Esophagus muscularis mucosa (tissue), 4 donors: ENCODE results near the gene CRY2. TPM values are rescaled to one million over a fixed set of nuclear protein-coding genes. Genes with fewer than 3 reads are reported as not detected.

Experiments
- DNase-seq: peaks from one replicate; pipeline ENCODE4 v3.0.0-alpha.2; 2017; ENCODE audit errors: extremely low spot score
- H3K27ac ChIP-seq, 4 donors: fragments of 200-600 bp; sonication (generic); replicated peaks in 1 of 4; 1 replicate in 3 of 4; 2 replicates in 1 of 4; pipeline ENCODE4 v1.5.1; 2016 to 2019; ENCODE audit warnings: mild to moderate bottlenecking in 1 of 4
- H3K27me3 ChIP-seq, 4 donors: fragments of 200-600 bp; sonication (generic); one replicate each; pipeline versions ENCODE4 v1.5.1 to v1.6.0; 2016 to 2019
- H3K36me3 ChIP-seq, 4 donors: fragments of 200-600 bp; sonication (generic); one replicate each; pipeline ENCODE4 v1.5.1; 2016 to 2019
- H3K4me1 ChIP-seq, 4 donors: fragments of 200-600 bp; sonication (generic); one replicate each; pipeline ENCODE4 v1.5.1; 2016 to 2019
- H3K4me3 ChIP-seq, 4 donors: fragments of 200-600 bp; sonication (generic); 1 replicate in 2 of 4; 2 replicates in 2 of 4; pipeline ENCODE4 v1.5.1; 2016 to 2019; ENCODE audit warnings: mild to moderate bottlenecking in 4 of 4, moderate library complexity in 1 of 4
- H3K9me3 ChIP-seq, 4 donors: fragments of 200-600 bp; sonication (generic); 1 replicate in 3 of 4; 2 replicates in 1 of 4; pipeline ENCODE4 v1.5.1; 2016 to 2019
- CTCF ChIP-seq, 3 experiments: fragments of 200-600 bp in 2 of 3; fragments of 450-650 bp in 1 of 3; sonication (generic) in 2 of 3; IDR thresholded peaks; one replicate each; pipeline ENCODE4 v1.5.1; 2017 to 2019; ENCODE audit warnings: antibody characterized with exemption in 3 of 3, mild to moderate bottlenecking in 2 of 3, moderate library complexity in 1 of 3
- EP300 ChIP-seq: sonication (generic); formaldehyde crosslinking; IDR thresholded peaks from one replicate; pipeline ENCODE4 v1.6.1; 2017; ENCODE audit warnings: antibody characterized with exemption
- POLR2A ChIP-seq: fragments of 450-650 bp; IDR thresholded peaks from one replicate; pipeline ENCODE4 v1.6.1; 2017; ENCODE audit warnings: antibody characterized with exemption, moderate library complexity, mild to moderate bottlenecking, low read depth
- POLR2AphosphoS5 ChIP-seq, 2 donors: sonication (generic); formaldehyde crosslinking; IDR thresholded peaks; one replicate each; pipeline ENCODE4 v1.6.1; 2017; ENCODE audit warnings: antibody characterized with exemption in 2 of 2
- WGBS: methylation state at CpG from one replicate; pipeline ENCODE4 v1.1.5; 2018; 5-methylcytosine and 5-hydroxymethylcytosine counted together
- intact Hi-C: fragments of 100-400 bp; cut with DNase I; formaldehyde crosslinking; loops from one replicate; pipeline ENCODE4 v1.15.1; 2023
- total RNA-seq, 4 donors: library from RNA; depleted of rRNA; stranded (reverse); fragments of >200 nt; gene quantifications; one replicate each; pipeline versions ENCODE4 v1.1.0 to v1.2.1, GENCODE V29; 2016

CRY2 gene
- total RNA-seq, 4 donors from 2014 or later: 32.0 to 57.6 (median 49.7) TPM

GRCh38 chr11:45918962-45919675 is 71.8 kb downstream of the CRY2 start:
- Histone ChIP-seq H3K4me1 (peaks cover 27 to 53% (median 47%) of the 10 kb centered on the region in 4 donors), H3K4me3 (peak overlapping the region; percentile 70 to 98 (median 78)), H3K9me3 (no peaks in the 10 kb centered on the region), H3K27me3 (peaks cover 0 to 32% (median 17%) of the 10 kb centered on the region in 4 donors), H3K27ac (peak overlapping the region; percentile 81 to 96 (median 92)), H3K36me3 (peaks cover 12 to 22% (median 21%) of the 10 kb centered on the region in 4 donors)
- intact Hi-C loops: no loop called here
- TF ChIP-seq POLR2A (no peak), EP300 (no peak), CTCF (IDR thresholded peaks at IDR 0.05) (no peak), POLR2AphosphoS5 (IDR thresholded peaks at IDR 0.05) (no peak)
- DNase-seq: no peak
- WGBS: 55% methylated on average over 6 of the region's 7 CpGs

DNA sequence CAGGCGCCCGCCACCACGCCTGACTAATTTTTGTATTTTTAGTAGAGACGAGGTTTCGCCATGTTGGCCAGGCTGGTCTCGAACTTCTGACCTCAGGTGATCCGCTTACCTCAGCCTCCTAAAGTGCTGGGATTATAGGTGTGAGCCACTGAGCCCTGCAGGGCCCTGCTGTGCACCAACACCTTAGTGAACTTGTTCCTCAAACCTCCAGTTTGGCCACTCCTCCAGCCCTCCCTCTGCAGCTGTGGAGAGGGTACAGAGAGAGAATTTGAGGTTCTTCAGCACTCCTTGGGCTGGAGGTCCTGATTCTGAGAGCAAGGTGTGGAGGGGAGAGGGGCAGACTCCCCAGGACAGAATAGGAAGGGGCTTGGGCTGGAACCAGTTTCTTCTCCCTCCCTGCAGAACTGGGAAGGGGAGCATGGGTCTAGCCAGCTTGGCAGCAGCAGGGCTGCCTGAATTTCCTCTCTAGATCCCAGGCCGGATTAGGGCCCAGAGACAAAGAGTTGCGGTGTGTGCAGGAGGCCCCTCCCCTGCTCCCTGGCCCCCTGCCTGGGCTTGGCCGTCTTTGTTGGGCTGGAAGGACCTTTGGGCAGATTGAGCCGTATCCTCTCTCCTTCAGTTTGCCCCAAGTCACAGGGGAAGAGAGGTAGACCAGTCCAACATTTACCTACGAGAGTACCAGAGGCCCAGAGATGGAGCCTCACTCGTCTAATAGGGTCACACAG is 72.7 kb downstream of the CRY2 start:
- H3K27ac ChIP-seq: no peak overlapping the region
- H3K4me3 ChIP-seq: no peak overlapping the region
- 85% methylated on average over 12 of the region's 13 CpGs for WGBS
- H3K27me3 ChIP-seq: peaks cover 0 to 40% (median 17%) of the 10 kb centered on the region in 4 donors
- no peaks in the 10 kb centered on the region for H3K9me3 ChIP-seq
- peaks cover 27 to 53% (median 46%) of the 10 kb centered on the region in 4 donors for H3K4me1 ChIP-seq
- peaks cover 5 to 14% (median 12%) of the 10 kb centered on the region in 4 donors for H3K36me3 ChIP-seq
- intact Hi-C loops: no loop called here
- TF ChIP-seq CTCF (IDR thresholded peaks at IDR 0.05): no peak
- TF ChIP-seq POLR2AphosphoS5 (IDR thresholded peaks at IDR 0.05): no peak
- TF ChIP-seq EP300: no peak
- TF ChIP-seq POLR2A: no peak
- no peak for DNase-seq

GRCh38 chr11:45920531-45921477 is 73.5 kb downstream of the CRY2 start:
- Histone ChIP-seq H3K4me3 (no peak overlapping the region), H3K27me3 (peaks cover 0 to 48% (median 17%) of the 10 kb centered on the region in 4 donors), H3K27ac (no peak overlapping the region), H3K4me1 (peaks cover 27 to 44% (median 42%) of the 10 kb centered on the region in 4 donors), H3K36me3 (peaks cover 0 to 6% (median 4%) of the 10 kb centered on the region in 4 donors), H3K9me3 (no peaks in the 10 kb centered on the region)
- WGBS: 94% methylated on average over 6 of the region's 6 CpGs
- no peak for DNase-seq
- TF ChIP-seq POLR2AphosphoS5 (IDR thresholded peaks at IDR 0.05) (no peak), EP300 (no peak), POLR2A (no peak), CTCF (IDR thresholded peaks at IDR 0.05) (no peak)
- intact Hi-C loops: no loop called here

- no peak overlapping the region for H3K27ac ChIP-seq
- WGBS: 59% methylated on average over 12 of the region's 54 CpGs
- intact Hi-C loops: no loop called here
These were observed 74.5 kb downstream of the CRY2 start for GRCh38 chr11:45921561-45922424.

More at GRCh38 chr11:45921561-45922424, 74.5 kb downstream of the CRY2 start:
- Histone ChIP-seq H3K27me3 (peaks cover 0 to 58% (median 17%) of the 10 kb centered on the region in 4 donors), H3K9me3 (no peaks in the 10 kb centered on the region), H3K4me3 (peak overlapping the region; percentile 42 to 53 (median 47)), H3K36me3 (no peaks in the 10 kb centered on the region), H3K4me1 (peaks cover 17 to 34% (median 33%) of the 10 kb centered on the region in 4 donors)
- no peak for DNase-seq
- TF ChIP-seq EP300 (no peak), POLR2A (no peak), CTCF (IDR thresholded peaks at IDR 0.05) (no peak), POLR2AphosphoS5 (IDR thresholded peaks at IDR 0.05) (no peak)
